Adrenal gland (tissue), 12 donors: ENCODE data around the gene TMEM204. TPM values are rescaled to one million over a fixed set of nuclear protein-coding genes. Genes with fewer than 3 reads are reported as not detected.

Experiments
- DNase-seq, 7 donors: peaks; one replicate each; pipeline ENCODE4 v3.0.0-alpha.2; 2019 to 2020
- H3K27ac ChIP-seq, 5 donors: fragments of 200-600 bp; sonication (generic) in 4 of 5; 1 replicate in 3 of 5; 2 replicates in 2 of 5; pipeline versions ENCODE4 v1.5.1 to v1.8.0; 2016 to 2020; ENCODE audit warnings: mild to moderate bottlenecking in 1 of 5
- H3K27me3 ChIP-seq: fragments of 200-600 bp; 2 replicates; pipeline ENCODE4 v1.8.0; 2021
- H3K36me3 ChIP-seq, 2 donors: fragments of 200-600 bp; replicated peaks in 1 of 2; 1 replicate in 1 of 2; 2 replicates in 1 of 2; pipeline versions ENCODE4 v1.5.1 to v1.8.0; 2018 to 2022
- H3K4me1 ChIP-seq, 2 donors: fragments of 200-600 bp; replicated peaks in 1 of 2; 1 replicate in 1 of 2; 2 replicates in 1 of 2; pipeline versions ENCODE4 v1.5.1 to v1.8.0; 2018 to 2021
- H3K4me3 ChIP-seq, 4 donors: fragments of 200-600 bp; sonication (generic) in 3 of 4; one replicate each; pipeline ENCODE4 v1.5.1; 2016 to 2018
- H3K9me3 ChIP-seq, 3 donors: fragments of 200-600 bp; sonication (generic) in 1 of 3; replicated peaks in 1 of 3; 1 replicate in 2 of 3; 2 replicates in 1 of 3; pipeline versions ENCODE4 v1.5.1 to v1.8.0; 2016 to 2021
- POLR2A ChIP-seq, 2 donors: fragments of 450-650 bp; IDR thresholded peaks; one replicate each; pipeline ENCODE4 v1.6.1; 2017; ENCODE audit warnings: antibody characterized with exemption in 2 of 2, mild to moderate bottlenecking in 2 of 2, moderate library complexity in 1 of 2
- WGBS, 4 donors: extraction: QIAGEN DNeasy Blood & Tissue Kit in 2 of 4; methylation state at CpG; one replicate each; pipeline versions ENCODE4 v1.1.5 to v1.1.7; 2013 to 2017; 5-methylcytosine and 5-hydroxymethylcytosine counted together
- intact Hi-C, 2 donors: fragments of 100-400 bp; cut with DNase I; formaldehyde crosslinking; loops; one replicate each; pipeline versions ENCODE4 v1.14.1 to v1.15.0; 2022 to 2023
- polyA plus RNA-seq, 3 donors: library from polyadenylated mRNA; stranded (reverse); fragments of 200-250 nt in 2 of 3; fragments of 350-450 nt in 1 of 3; fragmentation: Illumina TruSeq in 1 of 3; extraction: RNeasy Lipid Tissue Mini Kit (QIAGEN cat#74804) in 1 of 3; gene quantifications; one replicate each; pipeline ENCODE4 v1.2.3, GENCODE V29; 2013 to 2014
- total RNA-seq, 9 donors: library from RNA; depleted of rRNA in 4 of 9; stranded (reverse); fragments of >200 nt in 4 of 9; fragments of 120-200 nt in 1 of 9; fragmentation: NEBNext Ultra II Directional in 1 of 9; extraction: Animal tissue kit (Norgen Biotek cat#: 25700) in 1 of 9; gene quantifications; one replicate each; pipeline versions ENCODE4 v1.1.0 to v1.2.4, GENCODE V29; 2013 to 2023
- TF ChIP-seq, protein P1 (sequence below), 6 experiments: fragments of 450-650 bp in 4 of 6; fragments of 200-600 bp in 2 of 6; sonication (generic) in 1 of 6; IDR thresholded peaks; 1 replicate in 5 of 6; 2 replicates in 1 of 6; pipeline versions ENCODE4 v1.5.1 to v1.8.0; 2016 to 2021; ENCODE audit warnings: antibody characterized with exemption in 6 of 6, mild to moderate bottlenecking in 2 of 6, moderate library complexity in 1 of 6
- donor health status: healthy with polysubstance abuse.
- donor health status: Bipolar disorder and iron deficiency.
- donor health status: DM: yes; HTN: yes; CAD: no.
- donor health status: DM: no; HTN: no; CAD: no.
- donor health status: DM: no; HTN: no; CAD: no.
- donor health status: DM: yes; HTN: yes; CAD: no.

The TMEM204 gene
- total and polyA plus RNA-seq, 12 donors: 7.4 to 77.2 (median 26.0) TPM

DNA sequence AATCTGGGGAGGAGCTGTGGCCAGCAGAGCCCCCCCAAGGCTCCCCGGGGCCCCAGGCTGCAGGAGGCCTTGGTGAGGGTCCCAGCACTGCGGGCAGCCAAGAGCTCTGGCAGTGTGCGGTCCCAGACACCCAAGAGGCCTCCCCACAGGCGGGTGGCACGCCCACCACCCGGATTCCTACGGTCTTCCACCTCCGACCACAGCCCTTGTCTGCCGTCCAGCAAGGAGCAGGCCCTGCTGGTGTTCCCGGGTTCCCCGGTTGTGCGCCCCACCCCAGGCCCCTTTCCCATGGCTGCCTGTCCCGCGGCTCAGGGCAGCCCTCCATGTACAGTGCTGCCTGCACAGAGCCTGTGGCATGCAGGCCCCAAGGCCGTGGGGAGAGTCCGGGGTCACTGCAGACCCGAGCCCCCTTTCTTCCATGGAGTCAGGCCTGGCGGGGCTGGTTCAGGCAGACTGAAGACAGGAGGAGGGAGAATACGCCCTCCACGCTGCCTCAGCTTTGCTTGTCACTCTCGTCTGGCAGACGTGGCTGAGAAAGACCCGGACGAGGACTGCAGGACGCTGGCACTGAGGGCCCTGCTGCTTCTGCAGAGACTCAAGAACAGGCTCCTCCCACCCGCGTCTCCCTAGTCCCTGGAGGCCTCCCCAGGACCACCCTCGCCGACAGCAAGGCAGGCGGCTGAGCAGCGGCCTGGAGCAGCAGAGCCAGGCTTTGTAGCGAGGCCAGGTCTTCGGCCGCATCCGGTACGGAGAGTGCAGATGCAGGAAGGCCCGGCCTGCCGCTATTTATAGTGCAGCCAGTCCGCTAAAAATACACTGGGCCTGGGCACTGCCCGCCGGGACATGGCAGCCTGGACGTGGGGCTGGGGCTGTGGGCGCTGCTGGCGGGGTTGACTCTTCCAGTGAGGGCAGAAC, 23.9 kb upstream of the TMEM204 start:
- intact Hi-C loops: no loop called here
- Histone ChIP-seq H3K4me3 (no peak overlapping the region), H3K27ac (peak overlapping the region in 3 of 5 donors; percentile 32 to 76 (median 73)), H3K9me3 (peaks cover 0 to 4% (median 0%) of the 10 kb centered on the region in 3 donors), H3K4me1 (peaks cover 0 to 18% of the 10 kb centered on the region in 2 donors), H3K27me3 (no peaks in the 10 kb centered on the region), H3K36me3 (peaks cover 0 to 5% of the 10 kb centered on the region in 2 donors)
- no peak for TF ChIP-seq POLR2A (IDR thresholded peaks at IDR 0.05)
- TF ChIP-seq, protein P1, sequence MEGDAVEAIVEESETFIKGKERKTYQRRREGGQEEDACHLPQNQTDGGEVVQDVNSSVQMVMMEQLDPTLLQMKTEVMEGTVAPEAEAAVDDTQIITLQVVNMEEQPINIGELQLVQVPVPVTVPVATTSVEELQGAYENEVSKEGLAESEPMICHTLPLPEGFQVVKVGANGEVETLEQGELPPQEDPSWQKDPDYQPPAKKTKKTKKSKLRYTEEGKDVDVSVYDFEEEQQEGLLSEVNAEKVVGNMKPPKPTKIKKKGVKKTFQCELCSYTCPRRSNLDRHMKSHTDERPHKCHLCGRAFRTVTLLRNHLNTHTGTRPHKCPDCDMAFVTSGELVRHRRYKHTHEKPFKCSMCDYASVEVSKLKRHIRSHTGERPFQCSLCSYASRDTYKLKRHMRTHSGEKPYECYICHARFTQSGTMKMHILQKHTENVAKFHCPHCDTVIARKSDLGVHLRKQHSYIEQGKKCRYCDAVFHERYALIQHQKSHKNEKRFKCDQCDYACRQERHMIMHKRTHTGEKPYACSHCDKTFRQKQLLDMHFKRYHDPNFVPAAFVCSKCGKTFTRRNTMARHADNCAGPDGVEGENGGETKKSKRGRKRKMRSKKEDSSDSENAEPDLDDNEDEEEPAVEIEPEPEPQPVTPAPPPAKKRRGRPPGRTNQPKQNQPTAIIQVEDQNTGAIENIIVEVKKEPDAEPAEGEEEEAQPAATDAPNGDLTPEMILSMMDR (IDR thresholded peaks at IDR 0.05): no peak
- peak in 5 of 7 donors; percentile 30 to 78 (median 72) for DNase-seq
- 57 to 80% (median 69%) methylated on average over 18 to 44 of the region's 44 CpGs for WGBS, 4 donors

DNA sequence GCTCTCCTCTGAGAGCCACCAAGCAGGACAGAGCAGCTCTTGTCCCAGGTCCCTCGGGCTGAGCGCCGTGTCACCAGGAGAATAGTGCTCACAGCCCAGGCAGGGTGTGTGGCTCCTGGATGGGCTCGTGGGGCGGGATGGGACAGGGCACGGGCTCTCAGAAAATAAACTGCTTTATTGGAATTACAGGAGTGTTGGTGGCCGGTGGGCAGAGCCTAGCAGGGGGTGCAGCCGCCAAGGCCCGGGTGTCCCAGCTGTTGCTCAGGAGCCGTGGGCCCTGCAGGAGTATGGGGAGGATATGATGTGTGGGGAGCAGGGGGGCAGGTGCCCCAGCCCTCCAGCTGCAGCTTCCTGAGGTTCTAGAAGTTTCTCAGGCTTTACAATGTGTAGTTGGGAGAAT, 23.2 kb upstream of the TMEM204 start:
- H3K9me3 ChIP-seq: peaks cover 0 to 9% (median 0%) of the 10 kb centered on the region in 3 donors
- TF ChIP-seq, protein P1 (IDR thresholded peaks at IDR 0.05): no peak
- no peak for TF ChIP-seq POLR2A (IDR thresholded peaks at IDR 0.05)
- DNase-seq: no peak
- peaks cover 0 to 5% of the 10 kb centered on the region in 2 donors for H3K36me3 ChIP-seq
- intact Hi-C loops: no loop called here
- H3K27me3 ChIP-seq: no peaks in the 10 kb centered on the region
- WGBS, 4 donors: 75 to 91% (median 87%) methylated on average over 7 to 10 of the region's 10 CpGs
- H3K4me3 ChIP-seq: no peak overlapping the region
- peak overlapping the region in 3 of 5 donors; percentile 32 to 76 (median 73) for H3K27ac ChIP-seq
- peaks cover 0 to 18% of the 10 kb centered on the region in 2 donors for H3K4me1 ChIP-seq

DNA sequence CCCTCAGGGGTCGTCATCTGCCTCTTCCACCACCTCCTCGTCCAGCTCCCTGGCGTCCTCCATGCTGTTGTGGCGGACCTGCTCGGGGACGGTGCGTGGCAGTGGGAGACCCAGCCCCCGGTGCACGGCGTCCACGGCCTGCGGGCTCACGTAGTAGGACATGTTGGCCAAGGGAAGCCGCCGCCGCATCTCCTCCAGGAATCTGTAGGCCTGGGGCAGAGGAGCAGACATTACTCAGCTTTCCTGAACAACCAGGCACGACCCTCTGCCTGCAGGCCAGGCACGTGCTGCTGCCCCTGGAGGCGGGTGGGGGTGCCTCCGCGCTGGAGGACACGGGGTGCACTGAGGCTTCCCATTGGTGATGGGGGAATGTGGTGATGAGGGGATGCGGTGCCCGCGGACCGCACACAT, 22.5 kb upstream of the TMEM204 start:
- Histone ChIP-seq H3K4me1 (peaks cover 0 to 18% of the 10 kb centered on the region in 2 donors), H3K36me3 (peaks cover 0 to 5% of the 10 kb centered on the region in 2 donors), H3K4me3 (no peak overlapping the region), H3K27ac (no peak overlapping the region), H3K27me3 (no peaks in the 10 kb centered on the region), H3K9me3 (peaks cover 0 to 9% (median 0%) of the 10 kb centered on the region in 3 donors)
- intact Hi-C loops: no loop called here
- 92 to 99% (median 92%) methylated on average over 12 to 26 of the region's 26 CpGs for WGBS, 4 donors
- TF ChIP-seq, protein P1 (IDR thresholded peaks at IDR 0.05): no peak
- no peak for TF ChIP-seq POLR2A (IDR thresholded peaks at IDR 0.05)
- no peak for DNase-seq

DNA sequence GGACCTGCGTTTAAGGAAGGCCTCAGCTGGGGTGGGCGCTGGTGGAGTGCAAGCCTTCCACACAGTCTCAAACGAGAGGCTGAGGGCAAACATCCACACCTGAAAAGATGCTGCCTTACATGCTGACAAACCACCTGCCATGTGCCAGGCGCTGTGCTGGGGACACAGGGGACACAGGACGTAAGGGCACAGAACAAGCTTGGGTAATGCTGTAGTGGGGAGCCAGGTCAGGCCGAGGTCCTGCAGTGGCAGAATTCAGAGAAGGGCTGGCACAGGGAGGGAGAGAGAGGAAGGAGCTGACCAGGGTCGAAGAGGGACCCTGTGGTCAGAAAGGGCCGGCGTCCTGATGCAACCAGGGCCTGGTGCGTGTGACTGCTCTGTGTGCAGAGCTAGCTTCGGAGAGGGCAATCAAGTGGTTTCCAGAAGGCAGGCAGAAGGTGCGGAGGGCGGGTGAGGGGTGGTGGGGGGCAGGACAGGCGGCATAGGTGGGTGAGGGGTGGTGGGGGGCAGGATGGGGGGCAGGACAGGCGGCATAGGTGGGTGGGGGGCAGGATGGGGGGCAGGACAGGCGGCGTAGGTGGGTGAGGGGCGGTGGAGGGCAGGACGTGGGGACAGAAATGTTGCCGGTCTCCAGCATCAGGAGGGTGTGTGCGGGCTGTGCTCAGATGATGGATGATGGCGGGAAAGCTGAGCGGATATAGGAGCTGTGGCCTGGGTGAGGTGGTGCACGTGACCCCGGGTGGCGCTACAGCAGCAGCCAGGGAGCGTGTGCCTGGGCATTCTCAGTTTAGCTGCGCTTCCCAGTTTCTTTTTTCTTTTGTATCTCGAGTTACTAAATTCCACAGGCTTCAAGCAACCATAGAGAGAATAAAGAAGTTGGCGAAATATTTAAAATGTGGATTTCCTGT, 21.6 kb upstream of the TMEM204 start:
- H3K27me3 ChIP-seq: no peaks in the 10 kb centered on the region
- no peak for DNase-seq
- intact Hi-C loops: no loop called here
- peak overlapping the region in 2 of 5 donors; percentile 34 to 60 for H3K27ac ChIP-seq
- no peak for TF ChIP-seq POLR2A (IDR thresholded peaks at IDR 0.05)
- TF ChIP-seq, protein P1 (IDR thresholded peaks at IDR 0.05): no peak
- H3K4me3 ChIP-seq: no peak overlapping the region
- 78 to 88% (median 82%) methylated on average over 27 to 30 of the region's 30 CpGs for WGBS, 4 donors
- peaks cover 0 to 9% (median 0%) of the 10 kb centered on the region in 3 donors for H3K9me3 ChIP-seq
- peaks cover 0 to 18% of the 10 kb centered on the region in 2 donors for H3K4me1 ChIP-seq
- no peaks in the 10 kb centered on the region for H3K36me3 ChIP-seq
